Trophoblast cell (in vitro differentiated cells and primary cell): ENCODE data around the gene LCK.

ENCODE experiments used
- DNase-seq, 2 donors: peaks; one replicate each; pipeline ENCODE4 v3.0.0-alpha.2; 2016
- H2AFZ ChIP-seq: 2 replicates; pipeline ENCODE4 v1.6.1; 2013; ENCODE audit warnings: low read length, moderate library complexity, mild to moderate bottlenecking; ENCODE audit not compliant: insufficient read depth, poor library complexity
- H2AK5ac ChIP-seq: 2 replicates; pipeline ENCODE4 v1.6.1; 2013; ENCODE audit warnings: mild to moderate bottlenecking, low read length
- H2BK120ac ChIP-seq: 2 replicates; pipeline ENCODE4 v1.6.1; 2013; ENCODE audit warnings: low read length, mild to moderate bottlenecking, moderate library complexity; ENCODE audit not compliant: insufficient read depth, poor library complexity
- H2BK12ac ChIP-seq: 2 replicates; pipeline ENCODE4 v1.6.1; 2013; ENCODE audit warnings: mild to moderate bottlenecking, low read length, moderate library complexity
- H2BK5ac ChIP-seq: 2 replicates; pipeline ENCODE4 v1.6.1; 2013; ENCODE audit warnings: low read length, low read depth, moderate library complexity, mild to moderate bottlenecking; ENCODE audit not compliant: poor library complexity
- H3K14ac ChIP-seq: 2 replicates; pipeline ENCODE4 v1.6.1; 2013; ENCODE audit warnings: mild to moderate bottlenecking, low read length
- H3K18ac ChIP-seq: 2 replicates; pipeline ENCODE4 v1.6.1; 2013; ENCODE audit warnings: mild to moderate bottlenecking, low read length
- H3K23ac ChIP-seq: 2 replicates; pipeline ENCODE4 v1.6.1; 2013; ENCODE audit warnings: low read length
- H3K27ac ChIP-seq: 2 replicates; pipeline ENCODE4 v1.5.1; 2013; ENCODE audit warnings: low read depth, mild to moderate bottlenecking, inconsistent platforms, low read length, moderate library complexity
- H3K27me3 ChIP-seq: 2 replicates; pipeline ENCODE4 v1.6.1; 2013; ENCODE audit warnings: inconsistent platforms, mild to moderate bottlenecking, low read length, moderate library complexity; ENCODE audit not compliant: insufficient read depth
- H3K36me3 ChIP-seq, 2 experiments: 1 replicate in 1 of 2; 2 replicates in 1 of 2; pipeline ENCODE4 v1.6.1; 2013; ENCODE audit warnings: low read length in 2 of 2, mild to moderate bottlenecking in 2 of 2, moderate library complexity in 1 of 2; ENCODE audit not compliant: insufficient read depth in 2 of 2, control insufficient read depth in 1 of 2
- H3K4ac ChIP-seq: 2 replicates; pipeline ENCODE4 v1.6.1; 2013; ENCODE audit warnings: low read depth, mild to moderate bottlenecking, low read length, moderate library complexity
- H3K4me1 ChIP-seq, 2 experiments: 1 replicate in 1 of 2; 2 replicates in 1 of 2; pipeline ENCODE4 v1.6.1; 2013; ENCODE audit warnings: low read length in 2 of 2, mild to moderate bottlenecking in 2 of 2, moderate library complexity in 1 of 2; ENCODE audit not compliant: insufficient read depth in 2 of 2, control insufficient read depth in 1 of 2
- H3K4me2 ChIP-seq: 2 replicates; pipeline ENCODE4 v1.6.1; 2013; ENCODE audit warnings: inconsistent platforms, mild to moderate bottlenecking, low read length, moderate library complexity
- H3K4me3 ChIP-seq: 2 replicates; pipeline ENCODE4 v1.5.1; 2013; ENCODE audit warnings: mild to moderate bottlenecking, low read depth, low read length, inconsistent platforms
- H3K79me1 ChIP-seq: one replicate; pipeline ENCODE4 v1.6.1; 2013; ENCODE audit warnings: low read length
- H3K79me2 ChIP-seq: 2 replicates; pipeline ENCODE4 v1.6.1; 2013; ENCODE audit warnings: low read length, mild to moderate bottlenecking; ENCODE audit not compliant: control insufficient read depth, insufficient read depth, poor library complexity
- H3K9ac ChIP-seq: 2 replicates; pipeline ENCODE4 v1.6.1; 2013; ENCODE audit warnings: mild to moderate bottlenecking, low read length
- H3K9me3 ChIP-seq: 2 replicates; pipeline ENCODE4 v1.6.1; 2013; ENCODE audit warnings: low read depth, mild to moderate bottlenecking, control low read depth, inconsistent platforms, low read length; ENCODE audit not compliant: insufficient read depth
- H4K12ac ChIP-seq: 2 replicates; pipeline ENCODE4 v1.6.1; 2013; ENCODE audit warnings: low read depth, mild to moderate bottlenecking, low read length, moderate library complexity
- H4K8ac ChIP-seq: 2 replicates; pipeline ENCODE4 v1.6.1; 2013; ENCODE audit warnings: low read depth, mild to moderate bottlenecking, low read length, moderate library complexity
- H4K91ac ChIP-seq: one replicate; pipeline ENCODE4 v1.6.1; 2013; ENCODE audit warnings: low read depth, mild to moderate bottlenecking, low read length, moderate library complexity
- WGBS: extraction: QIAGEN DNeasy Blood & Tissue Kit; methylation state at CpG from one replicate; pipeline ENCODE4 v1.1.7; 2013; ENCODE audit warnings: missing lambda C conversion rate; ENCODE audit not compliant: insufficient read length, insufficient coverage; ENCODE audit errors: extremely low coverage; 5-methylcytosine and 5-hydroxymethylcytosine counted together

The LCK gene

GRCh38 chr1:32303358-32303757, 52.3 kb downstream of the LCK start:
- Histone ChIP-seq H3K36me3 (peaks cover 14 to 23% of the 10 kb centered on the region in 2 experiments), H4K8ac (no peak overlapping the region), H3K4me3 (no peak overlapping the region), H3K79me2 (no peaks in the 10 kb centered on the region), H3K14ac (no peak overlapping the region), H3K4ac (no peak overlapping the region), H3K9ac (no peak overlapping the region), H2BK120ac (no peak overlapping the region), H2AK5ac (no peak overlapping the region), H2BK12ac (no peak overlapping the region), H3K79me1 (no peaks in the 10 kb centered on the region), H3K9me3 (no peaks in the 10 kb centered on the region), H3K27ac (no peak overlapping the region), H3K4me1 (no peaks in the 10 kb centered on the region), H3K27me3 (no peaks in the 10 kb centered on the region), H4K12ac (no peak overlapping the region), H2AFZ (no peak overlapping the region), H3K18ac (no peak overlapping the region), H3K4me2 (no peak overlapping the region), H3K23ac (no peak overlapping the region), H4K91ac (no peak overlapping the region), H2BK5ac (no peak overlapping the region)
- DNase-seq = no peak
- WGBS = no CpG with 5 or more reads among the region's 3 CpGs

- H4K91ac ChIP-seq = no peak overlapping the region
- H3K27me3 ChIP-seq = no peaks in the 10 kb centered on the region
- H3K9me3 ChIP-seq = no peaks in the 10 kb centered on the region
- no peak overlapping the region for H3K14ac ChIP-seq
- no peak overlapping the region for H3K9ac ChIP-seq
- no peak overlapping the region for H3K23ac ChIP-seq
- H4K12ac ChIP-seq = no peak overlapping the region
- no peak overlapping the region for H3K4me3 ChIP-seq
- WGBS = no CpG with 5 or more reads among the region's 3 CpGs
- no peak for DNase-seq
- no peak overlapping the region for H4K8ac ChIP-seq
- no peak overlapping the region for H2AFZ ChIP-seq
- no peak overlapping the region for H3K4me2 ChIP-seq
- H3K4me1 ChIP-seq = no peaks in the 10 kb centered on the region
- no peaks in the 10 kb centered on the region for H3K79me1 ChIP-seq
- no peaks in the 10 kb centered on the region for H3K79me2 ChIP-seq
- H2BK120ac ChIP-seq = no peak overlapping the region
- peaks cover 14 to 23% of the 10 kb centered on the region in 2 experiments for H3K36me3 ChIP-seq
- no peak overlapping the region for H3K27ac ChIP-seq
- H3K4ac ChIP-seq = no peak overlapping the region
- H2BK5ac ChIP-seq = no peak overlapping the region
- no peak overlapping the region for H2AK5ac ChIP-seq
- H3K18ac ChIP-seq = no peak overlapping the region
- H2BK12ac ChIP-seq = no peak overlapping the region
These were observed 53.0 kb downstream of the LCK start for GRCh38 chr1:32303997-32304622.

GRCh38 chr1:32305310-32305709, 54.2 kb downstream of the LCK start:
- Histone ChIP-seq H2BK5ac (no peak overlapping the region), H3K18ac (no peak overlapping the region), H3K9ac (no peak overlapping the region), H3K79me2 (no peaks in the 10 kb centered on the region), H4K8ac (no peak overlapping the region), H3K9me3 (no peaks in the 10 kb centered on the region), H2BK12ac (no peak overlapping the region), H3K4me1 (no peaks in the 10 kb centered on the region), H3K79me1 (no peaks in the 10 kb centered on the region), H4K91ac (no peak overlapping the region), H3K4ac (no peak overlapping the region), H3K27ac (no peak overlapping the region), H2AK5ac (no peak overlapping the region), H3K14ac (no peak overlapping the region), H3K23ac (no peak overlapping the region), H3K27me3 (no peaks in the 10 kb centered on the region), H3K4me2 (no peak overlapping the region), H3K4me3 (no peak overlapping the region), H2BK120ac (no peak overlapping the region), H3K36me3 (peaks cover 14 to 23% of the 10 kb centered on the region in 2 experiments), H2AFZ (no peak overlapping the region), H4K12ac (no peak overlapping the region)
- no CpG with 5 or more reads among the region's 2 CpGs for WGBS
- no peak for DNase-seq

GRCh38 chr1:32307324-32307723, 56.3 kb downstream of the LCK start:
- Histone ChIP-seq H3K9ac (no peak overlapping the region), H2BK120ac (no peak overlapping the region), H3K27me3 (no peaks in the 10 kb centered on the region), H3K23ac (no peak overlapping the region), H2BK5ac (no peak overlapping the region), H3K9me3 (no peaks in the 10 kb centered on the region), H2AK5ac (no peak overlapping the region), H3K4me2 (no peak overlapping the region), H3K27ac (no peak overlapping the region), H4K91ac (no peak overlapping the region), H4K12ac (no peak overlapping the region), H2BK12ac (no peak overlapping the region), H3K14ac (no peak overlapping the region), H3K4me3 (no peak overlapping the region), H3K36me3 (peaks cover 14 to 23% of the 10 kb centered on the region in 2 experiments), H3K4ac (no peak overlapping the region), H3K4me1 (no peaks in the 10 kb centered on the region), H3K18ac (no peak overlapping the region), H4K8ac (no peak overlapping the region), H3K79me2 (no peaks in the 10 kb centered on the region), H3K79me1 (no peaks in the 10 kb centered on the region), H2AFZ (no peak overlapping the region)
- no CpG with 5 or more reads among the region's 2 CpGs for WGBS
- peak in 1 of 2 donors; percentile 44 for DNase-seq
